Activated T-cell treated with anti-CD3 and anti-CD28 coated beads, Interleukin-2, amount 50 U/mL, for 4 hours (primary cell): ENCODE measurements around the gene MSRB3. TPM values are rescaled to one million over a fixed set of nuclear protein-coding genes. Genes with fewer than 3 reads are reported as not detected.
"Not testable (repeated sequence)": the region's sequence is repeated elsewhere in the genome, so short reads cannot be mapped to it uniquely, and the experiment has no call there.

Experiments used
- ATAC-seq, 2 donors: fragments of 200-7000 bp; cut with Tn5 transposase; one replicate each; pipeline ENCODE4 v1.10.0; 2021
- DNase-seq: peaks from one replicate; pipeline ENCODE4 v3.0.0-alpha.2; 2020
- H3K27me3 Mint-ChIP-seq: one replicate; pipeline ENCODE4 v1.8.0; 2021; ENCODE audit warnings: low read depth, mixed read lengths
- H3K36me3 Mint-ChIP-seq: one replicate; pipeline ENCODE4 v1.8.0; 2022; ENCODE audit warnings: mixed read lengths; ENCODE audit not compliant: insufficient read depth
- H3K4me1 Mint-ChIP-seq: one replicate; pipeline ENCODE4 v1.8.0; 2021; ENCODE audit warnings: low read depth, mixed read lengths
- H3K4me3 Mint-ChIP-seq: one replicate; pipeline ENCODE4 v1.8.0; 2021; ENCODE audit warnings: mild to moderate bottlenecking, moderate library complexity, mixed read lengths
- H3K9me3 Mint-ChIP-seq: one replicate; pipeline ENCODE4 v1.8.0; 2021; ENCODE audit warnings: mixed read lengths
- total RNA-seq, 3 donors: library from RNA; stranded (reverse); gene quantifications; one replicate each; pipeline ENCODE4 v1.2.1, GENCODE V29; 2021

The MSRB3 gene
- total RNA-seq, 3 donors from 2014 or later = 0.05 to 0.24 (median 0.10) TPM

- Mint-ChIP-seq H3K9me3 (no peaks in the 10 kb centered on the region), H3K27me3 (no peaks in the 10 kb centered on the region), H3K4me3 (no peak overlapping the region), H3K36me3 (no peaks in the 10 kb centered on the region), H3K4me1 (no peaks in the 10 kb centered on the region)
- DNase-seq (no peak), ATAC-seq (no peak)
Observed at GRCh38 chr12:65454115-65454787, 175.8 kb downstream of the MSRB3 start.

GRCh38 chr12:65457341-65457740 is 178.9 kb downstream of the MSRB3 start:
- ATAC-seq, H3K36me3 Mint-ChIP-seq, H3K9me3 Mint-ChIP-seq, H3K4me3 Mint-ChIP-seq, DNase-seq, H3K27me3 Mint-ChIP-seq, H3K4me1 Mint-ChIP-seq: not testable (repeated sequence)

GRCh38 chr12:65458718-65459117 is 180.2 kb downstream of the MSRB3 start:
- H3K27me3 Mint-ChIP-seq = no peaks in the 10 kb centered on the region
- DNase-seq (no peak), ATAC-seq (no peak)
- H3K4me1 Mint-ChIP-seq = no peaks in the 10 kb centered on the region
- no peak overlapping the region for H3K4me3 Mint-ChIP-seq
- H3K36me3 Mint-ChIP-seq = no peaks in the 10 kb centered on the region
- no peaks in the 10 kb centered on the region for H3K9me3 Mint-ChIP-seq

- H3K36me3 Mint-ChIP-seq = no peaks in the 10 kb centered on the region
- no peak overlapping the region for H3K4me3 Mint-ChIP-seq
- DNase-seq (no peak), ATAC-seq (no peak)
- no peaks in the 10 kb centered on the region for H3K27me3 Mint-ChIP-seq
- H3K4me1 Mint-ChIP-seq = no peaks in the 10 kb centered on the region
- H3K9me3 Mint-ChIP-seq = no peaks in the 10 kb centered on the region
Observed at GRCh38 chr12:65459545-65459944, 181.1 kb downstream of the MSRB3 start.

GRCh38 chr12:65460063-65460462 is 181.6 kb downstream of the MSRB3 start:
- H3K4me1 Mint-ChIP-seq = no peaks in the 10 kb centered on the region
- no peaks in the 10 kb centered on the region for H3K36me3 Mint-ChIP-seq
- no peaks in the 10 kb centered on the region for H3K27me3 Mint-ChIP-seq
- DNase-seq (no peak), ATAC-seq (no peak)
- no peak overlapping the region for H3K4me3 Mint-ChIP-seq
- H3K9me3 Mint-ChIP-seq = no peaks in the 10 kb centered on the region

GRCh38 chr12:65461017-65461416 is 182.5 kb downstream of the MSRB3 start:
- Mint-ChIP-seq H3K27me3 (no peaks in the 10 kb centered on the region), H3K36me3 (no peaks in the 10 kb centered on the region), H3K4me1 (no peaks in the 10 kb centered on the region)

GRCh38 chr12:65462484-65462883 is 184.0 kb downstream of the MSRB3 start:
- no peaks in the 10 kb centered on the region for H3K9me3 Mint-ChIP-seq

More at GRCh38 chr12:65461017-65461416, 182.5 kb downstream of the MSRB3 start:
- Mint-ChIP-seq H3K9me3 (no peaks in the 10 kb centered on the region), H3K4me3 (no peak overlapping the region)
- no peak for ATAC-seq
- DNase-seq = no peak

GRCh38 chr12:65463082-65463481 is 184.6 kb downstream of the MSRB3 start:
- H3K4me3 Mint-ChIP-seq = no peak overlapping the region
- no peaks in the 10 kb centered on the region for H3K9me3 Mint-ChIP-seq
- DNase-seq (no peak), ATAC-seq (no peak)
- no peaks in the 10 kb centered on the region for H3K4me1 Mint-ChIP-seq
- no peaks in the 10 kb centered on the region for H3K36me3 Mint-ChIP-seq
- H3K27me3 Mint-ChIP-seq = no peaks in the 10 kb centered on the region

More at GRCh38 chr12:65462484-65462883, 184.0 kb downstream of the MSRB3 start:
- Mint-ChIP-seq H3K27me3 (no peaks in the 10 kb centered on the region), H3K4me1 (no peaks in the 10 kb centered on the region), H3K4me3 (no peak overlapping the region), H3K36me3 (no peaks in the 10 kb centered on the region)
- no peak for ATAC-seq
- DNase-seq = no peak

GRCh38 chr12:65463611-65464010 is 185.1 kb downstream of the MSRB3 start:
- no peaks in the 10 kb centered on the region for H3K27me3 Mint-ChIP-seq
- DNase-seq (no peak), ATAC-seq (no peak)
- no peaks in the 10 kb centered on the region for H3K9me3 Mint-ChIP-seq
- no peak overlapping the region for H3K4me3 Mint-ChIP-seq
- H3K36me3 Mint-ChIP-seq = no peaks in the 10 kb centered on the region
- no peaks in the 10 kb centered on the region for H3K4me1 Mint-ChIP-seq

GRCh38 chr12:65464930-65465329 is 186.4 kb downstream of the MSRB3 start:
- H3K27me3 Mint-ChIP-seq = no peaks in the 10 kb centered on the region
- H3K36me3 Mint-ChIP-seq = no peaks in the 10 kb centered on the region
- no peak for DNase-seq
- no peak for ATAC-seq
- H3K9me3 Mint-ChIP-seq = no peaks in the 10 kb centered on the region
- H3K4me3 Mint-ChIP-seq = no peak overlapping the region
- no peaks in the 10 kb centered on the region for H3K4me1 Mint-ChIP-seq

GRCh38 chr12:65465766-65466547 is 187.5 kb downstream of the MSRB3 start:
- Mint-ChIP-seq H3K9me3 (no peaks in the 10 kb centered on the region), H3K4me1 (no peaks in the 10 kb centered on the region), H3K36me3 (no peaks in the 10 kb centered on the region), H3K27me3 (no peaks in the 10 kb centered on the region), H3K4me3 (no peak overlapping the region)
- DNase-seq = no peak
- no peak for ATAC-seq

- Mint-ChIP-seq H3K9me3 (no peaks in the 10 kb centered on the region), H3K36me3 (no peaks in the 10 kb centered on the region), H3K27me3 (no peaks in the 10 kb centered on the region), H3K4me1 (no peaks in the 10 kb centered on the region), H3K4me3 (no peak overlapping the region)
- no peak for ATAC-seq
- DNase-seq = no peak
Observed at GRCh38 chr12:65466911-65467310, 188.4 kb downstream of the MSRB3 start.

GRCh38 chr12:65470256-65470655 is 191.8 kb downstream of the MSRB3 start:
- Mint-ChIP-seq H3K27me3 (no peaks in the 10 kb centered on the region), H3K4me3 (no peak overlapping the region), H3K9me3 (no peaks in the 10 kb centered on the region), H3K36me3 (no peaks in the 10 kb centered on the region), H3K4me1 (no peaks in the 10 kb centered on the region)
- DNase-seq (no peak), ATAC-seq (no peak)

GRCh38 chr12:65472079-65472478 is 193.6 kb downstream of the MSRB3 start:
- H3K27me3 Mint-ChIP-seq = no peaks in the 10 kb centered on the region
- H3K36me3 Mint-ChIP-seq = no peaks in the 10 kb centered on the region
- H3K4me1 Mint-ChIP-seq = no peaks in the 10 kb centered on the region
- H3K4me3 Mint-ChIP-seq = no peak overlapping the region
- no peaks in the 10 kb centered on the region for H3K9me3 Mint-ChIP-seq
- no peak for ATAC-seq
- no peak for DNase-seq

GRCh38 chr12:65474831-65475230 is 196.3 kb downstream of the MSRB3 start:
- H3K27me3 Mint-ChIP-seq = no peaks in the 10 kb centered on the region

More at GRCh38 chr12:65474831-65475230, 196.3 kb downstream of the MSRB3 start:
- H3K4me3 Mint-ChIP-seq = no peak overlapping the region
- DNase-seq (no peak), ATAC-seq (no peak)
- H3K4me1 Mint-ChIP-seq = no peaks in the 10 kb centered on the region
- H3K36me3 Mint-ChIP-seq = no peaks in the 10 kb centered on the region
- no peaks in the 10 kb centered on the region for H3K9me3 Mint-ChIP-seq
